Measurements from ENCODE around the gene FAHD2A.

FAHD2A gene

GRCh38 chr2:95357717-95358280 is 44.7 kb upstream of the FAHD2A start:
- Histone ChIP-seq H3K9me3 (ENCODE audit: control insufficient read depth, insufficient read depth, low read length) (no peaks in the 10 kb centered on the region), H3F3A (ENCODE audit: control insufficient read depth, insufficient read depth) (no peaks in the 10 kb centered on the region), H3K9me2 (replicated peaks; ENCODE audit: control insufficient read depth, low read length) (no peaks in the 10 kb centered on the region), H3K4me1 (ENCODE audit: control insufficient read depth, low read length) (no peaks in the 10 kb centered on the region), H4K20me1 (ENCODE audit: control insufficient read depth, insufficient read depth, low read depth, low read length) (no peaks in the 10 kb centered on the region), H3K4me2 (ENCODE audit: low read length) (no peak overlapping the region), H3K27ac (ENCODE audit: low read depth, low read length) (no peak overlapping the region), H3K4me3 (ENCODE audit: low read length) (no peak overlapping the region), H3K36me3 (ENCODE audit: control insufficient read depth, low read length) (no peaks in the 10 kb centered on the region), H3K79me2 (ENCODE audit: control insufficient read depth, low read length) (no peaks in the 10 kb centered on the region), H3K27me3 (ENCODE audit: control insufficient read depth, low read length) (no peaks in the 10 kb centered on the region)
- no peak for TF ChIP-seq CTCF (IDR thresholded peaks at IDR 0.05; ENCODE audit: low read depth, low read length, poor library complexity, severe bottlenecking)
- no peak for TF ChIP-seq EZH2phosphoT487 (IDR thresholded peaks at IDR 0.05; ENCODE audit: borderline replicate concordance, low read length)

- Histone ChIP-seq H3K27ac (ENCODE audit: low read depth, low read length) (no peak overlapping the region), H3F3A (ENCODE audit: control insufficient read depth, insufficient read depth) (no peaks in the 10 kb centered on the region), H3K4me1 (ENCODE audit: control insufficient read depth, low read length) (no peaks in the 10 kb centered on the region), H3K27me3 (ENCODE audit: control insufficient read depth, low read length) (no peaks in the 10 kb centered on the region), H3K9me3 (ENCODE audit: control insufficient read depth, insufficient read depth, low read length) (no peaks in the 10 kb centered on the region), H3K36me3 (ENCODE audit: control insufficient read depth, low read length) (no peaks in the 10 kb centered on the region), H3K9me2 (replicated peaks; ENCODE audit: control insufficient read depth, low read length) (no peaks in the 10 kb centered on the region), H3K79me2 (ENCODE audit: control insufficient read depth, low read length) (no peaks in the 10 kb centered on the region), H3K4me2 (ENCODE audit: low read length) (no peak overlapping the region), H4K20me1 (ENCODE audit: control insufficient read depth, insufficient read depth, low read depth, low read length) (no peaks in the 10 kb centered on the region), H3K4me3 (ENCODE audit: low read length) (no peak overlapping the region)
- TF ChIP-seq EZH2phosphoT487 (IDR thresholded peaks at IDR 0.05; ENCODE audit: borderline replicate concordance, low read length): no peak
- no peak for TF ChIP-seq CTCF (IDR thresholded peaks at IDR 0.05; ENCODE audit: low read depth, low read length, poor library complexity, severe bottlenecking)
Observed at GRCh38 chr2:95359031-95359430, 43.5 kb upstream of the FAHD2A start.

GRCh38 chr2:95359501-95359930 is 43.0 kb upstream of the FAHD2A start:
- no peak overlapping the region for H3K4me3 ChIP-seq (ENCODE audit: low read length)

More at GRCh38 chr2:95359501-95359930, 43.0 kb upstream of the FAHD2A start:
- no peak for TF ChIP-seq CTCF (IDR thresholded peaks at IDR 0.05; ENCODE audit: low read depth, low read length, poor library complexity, severe bottlenecking)
- Histone ChIP-seq H3K4me1 (ENCODE audit: control insufficient read depth, low read length) (no peaks in the 10 kb centered on the region), H3K79me2 (ENCODE audit: control insufficient read depth, low read length) (no peaks in the 10 kb centered on the region), H3K27me3 (ENCODE audit: control insufficient read depth, low read length) (no peaks in the 10 kb centered on the region), H3F3A (ENCODE audit: control insufficient read depth, insufficient read depth) (no peaks in the 10 kb centered on the region), H4K20me1 (ENCODE audit: control insufficient read depth, insufficient read depth, low read depth, low read length) (no peaks in the 10 kb centered on the region), H3K27ac (ENCODE audit: low read depth, low read length) (no peak overlapping the region), H3K9me2 (replicated peaks; ENCODE audit: control insufficient read depth, low read length) (no peaks in the 10 kb centered on the region), H3K36me3 (ENCODE audit: control insufficient read depth, low read length) (no peaks in the 10 kb centered on the region), H3K4me2 (ENCODE audit: low read length) (no peak overlapping the region), H3K9me3 (ENCODE audit: control insufficient read depth, insufficient read depth, low read length) (no peaks in the 10 kb centered on the region)
